ENCODE measurements around the gene PDCD1LG2.
A peak's percentile ranks its signal among the peaks of the same experiment; 100 is the strongest.

The PDCD1LG2 gene

GRCh38 chr9:5553211-5553610 lies 42.9 kb downstream of the PDCD1LG2 start:
- Histone ChIP-seq H3K9ac (ENCODE audit: low read length in 5 of 5) (no peak overlapping the region), H3K27ac (ENCODE audit: low read depth, low read length) (no peak overlapping the region), H3K9me3 (ENCODE audit: control insufficient read depth in 5 of 5, low read length in 5 of 5) (no peaks in the 10 kb centered on the region), H3K4me1 (ENCODE audit: control insufficient read depth in 5 of 5, insufficient read depth in 5 of 5, low read length in 5 of 5) (peaks cover 0 to 22% (median 15%) of the 10 kb centered on the region in 5 donors), H3K36me3 (ENCODE audit: control insufficient read depth in 5 of 5, insufficient read depth in 5 of 5, low read length in 5 of 5) (peaks cover 0 to 3% (median 0%) of the 10 kb centered on the region in 5 donors), H3K27me3 (ENCODE audit: control insufficient read depth in 5 of 5, insufficient read depth in 4 of 5, low read length in 5 of 5) (no peaks in the 10 kb centered on the region), H3K4me3 (ENCODE audit: low read depth in 1 of 5, low read length in 5 of 5) (no peak overlapping the region)

- Histone ChIP-seq H3K4me3 (ENCODE audit: low read depth in 1 of 5, low read length in 5 of 5) (no peak overlapping the region), H3K27me3 (ENCODE audit: control insufficient read depth in 5 of 5, insufficient read depth in 4 of 5, low read length in 5 of 5) (no peaks in the 10 kb centered on the region), H3K9ac (ENCODE audit: low read length in 5 of 5) (no peak overlapping the region), H3K36me3 (ENCODE audit: control insufficient read depth in 5 of 5, insufficient read depth in 5 of 5, low read length in 5 of 5) (peaks cover 0 to 3% (median 0%) of the 10 kb centered on the region in 5 donors), H3K4me1 (ENCODE audit: control insufficient read depth in 5 of 5, insufficient read depth in 5 of 5, low read length in 5 of 5) (peaks cover 0 to 25% (median 17%) of the 10 kb centered on the region in 5 donors), H3K9me3 (ENCODE audit: control insufficient read depth in 5 of 5, low read length in 5 of 5) (no peaks in the 10 kb centered on the region), H3K27ac (ENCODE audit: low read depth, low read length) (no peak overlapping the region)
Observed at GRCh38 chr9:5554254-5554653, 43.9 kb downstream of the PDCD1LG2 start.

GRCh38 chr9:5556101-5556705 lies 45.9 kb downstream of the PDCD1LG2 start:
- Histone ChIP-seq H3K9ac (ENCODE audit: low read length in 5 of 5) (no peak overlapping the region), H3K27me3 (ENCODE audit: control insufficient read depth in 5 of 5, insufficient read depth in 4 of 5, low read length in 5 of 5) (no peaks in the 10 kb centered on the region), H3K4me1 (ENCODE audit: control insufficient read depth in 5 of 5, insufficient read depth in 5 of 5, low read length in 5 of 5) (peaks cover 0 to 22% (median 13%) of the 10 kb centered on the region in 5 donors), H3K9me3 (ENCODE audit: control insufficient read depth in 5 of 5, low read length in 5 of 5) (no peaks in the 10 kb centered on the region), H3K4me3 (ENCODE audit: low read depth in 1 of 5, low read length in 5 of 5) (no peak overlapping the region), H3K27ac (ENCODE audit: low read depth, low read length) (no peak overlapping the region), H3K36me3 (ENCODE audit: control insufficient read depth in 5 of 5, insufficient read depth in 5 of 5, low read length in 5 of 5) (no peaks in the 10 kb centered on the region)

GRCh38 chr9:5557606-5558587 lies 47.6 kb downstream of the PDCD1LG2 start:
- Histone ChIP-seq H3K36me3 (ENCODE audit: control insufficient read depth in 5 of 5, insufficient read depth in 5 of 5, low read length in 5 of 5) (no peaks in the 10 kb centered on the region), H3K27me3 (ENCODE audit: control insufficient read depth in 5 of 5, insufficient read depth in 4 of 5, low read length in 5 of 5) (no peaks in the 10 kb centered on the region), H3K27ac (ENCODE audit: low read depth, low read length) (no peak overlapping the region), H3K9ac (ENCODE audit: low read length in 5 of 5) (no peak overlapping the region), H3K9me3 (ENCODE audit: control insufficient read depth in 5 of 5, low read length in 5 of 5) (no peaks in the 10 kb centered on the region), H3K4me1 (ENCODE audit: control insufficient read depth in 5 of 5, insufficient read depth in 5 of 5, low read length in 5 of 5) (peaks cover 0 to 22% (median 13%) of the 10 kb centered on the region in 5 donors), H3K4me3 (ENCODE audit: low read depth in 1 of 5, low read length in 5 of 5) (peak overlapping the region in 4 of 5 donors; percentile 7 to 20 (median 15))

GRCh38 chr9:5559659-5560058 lies 49.3 kb downstream of the PDCD1LG2 start:
- H3K9ac ChIP-seq (ENCODE audit: low read length in 5 of 5): no peak overlapping the region
- H3K9me3 ChIP-seq (ENCODE audit: control insufficient read depth in 5 of 5, low read length in 5 of 5): no peaks in the 10 kb centered on the region
- H3K4me1 ChIP-seq (ENCODE audit: control insufficient read depth in 5 of 5, insufficient read depth in 5 of 5, low read length in 5 of 5): peaks cover 0 to 22% (median 13%) of the 10 kb centered on the region in 5 donors
- H3K27ac ChIP-seq (ENCODE audit: low read depth, low read length): no peak overlapping the region
- H3K36me3 ChIP-seq (ENCODE audit: control insufficient read depth in 5 of 5, insufficient read depth in 5 of 5, low read length in 5 of 5): peaks cover 0 to 10% (median 0%) of the 10 kb centered on the region in 5 donors
- no peak overlapping the region for H3K4me3 ChIP-seq (ENCODE audit: low read depth in 1 of 5, low read length in 5 of 5)
- H3K27me3 ChIP-seq (ENCODE audit: control insufficient read depth in 5 of 5, insufficient read depth in 4 of 5, low read length in 5 of 5): no peaks in the 10 kb centered on the region

- Histone ChIP-seq H3K4me3 (ENCODE audit: low read depth in 1 of 5, low read length in 5 of 5) (no peak overlapping the region), H3K9me3 (ENCODE audit: control insufficient read depth in 5 of 5, low read length in 5 of 5) (no peaks in the 10 kb centered on the region), H3K27ac (ENCODE audit: low read depth, low read length) (no peak overlapping the region), H3K9ac (ENCODE audit: low read length in 5 of 5) (no peak overlapping the region), H3K36me3 (ENCODE audit: control insufficient read depth in 5 of 5, insufficient read depth in 5 of 5, low read length in 5 of 5) (peaks cover 0 to 11% (median 0%) of the 10 kb centered on the region in 5 donors), H3K4me1 (ENCODE audit: control insufficient read depth in 5 of 5, insufficient read depth in 5 of 5, low read length in 5 of 5) (peaks cover 0 to 22% (median 13%) of the 10 kb centered on the region in 5 donors), H3K27me3 (ENCODE audit: control insufficient read depth in 5 of 5, insufficient read depth in 4 of 5, low read length in 5 of 5) (no peaks in the 10 kb centered on the region)
Observed at GRCh38 chr9:5560443-5561100, 50.2 kb downstream of the PDCD1LG2 start.

- no peak overlapping the region for H3K9ac ChIP-seq (ENCODE audit: low read length in 5 of 5)
- peaks cover 0 to 16% (median 13%) of the 10 kb centered on the region in 5 donors for H3K4me1 ChIP-seq (ENCODE audit: control insufficient read depth in 5 of 5, insufficient read depth in 5 of 5, low read length in 5 of 5)
- no peaks in the 10 kb centered on the region for H3K27me3 ChIP-seq (ENCODE audit: control insufficient read depth in 5 of 5, insufficient read depth in 4 of 5, low read length in 5 of 5)
- peaks cover 0 to 15% (median 0%) of the 10 kb centered on the region in 5 donors for H3K36me3 ChIP-seq (ENCODE audit: control insufficient read depth in 5 of 5, insufficient read depth in 5 of 5, low read length in 5 of 5)
- H3K9me3 ChIP-seq (ENCODE audit: control insufficient read depth in 5 of 5, low read length in 5 of 5): no peaks in the 10 kb centered on the region
- H3K4me3 ChIP-seq (ENCODE audit: low read depth in 1 of 5, low read length in 5 of 5): no peak overlapping the region
- H3K27ac ChIP-seq (ENCODE audit: low read depth, low read length): no peak overlapping the region
Observed at GRCh38 chr9:5561828-5562488, 51.6 kb downstream of the PDCD1LG2 start.

- Histone ChIP-seq H3K4me3 (ENCODE audit: low read depth in 1 of 5, low read length in 5 of 5) (no peak overlapping the region), H3K27me3 (ENCODE audit: control insufficient read depth in 5 of 5, insufficient read depth in 4 of 5, low read length in 5 of 5) (no peaks in the 10 kb centered on the region), H3K9ac (ENCODE audit: low read length in 5 of 5) (no peak overlapping the region), H3K36me3 (ENCODE audit: control insufficient read depth in 5 of 5, insufficient read depth in 5 of 5, low read length in 5 of 5) (peaks cover 0 to 15% (median 0%) of the 10 kb centered on the region in 5 donors), H3K4me1 (ENCODE audit: control insufficient read depth in 5 of 5, insufficient read depth in 5 of 5, low read length in 5 of 5) (peaks cover 0 to 7% (median 5%) of the 10 kb centered on the region in 5 donors), H3K9me3 (ENCODE audit: control insufficient read depth in 5 of 5, low read length in 5 of 5) (no peaks in the 10 kb centered on the region), H3K27ac (ENCODE audit: low read depth, low read length) (no peak overlapping the region)
Observed at GRCh38 chr9:5562806-5563416, 52.6 kb downstream of the PDCD1LG2 start.

GRCh38 chr9:5563417-5563815 lies 53.1 kb downstream of the PDCD1LG2 start:
- H3K27me3 ChIP-seq (ENCODE audit: control insufficient read depth in 5 of 5, insufficient read depth in 4 of 5, low read length in 5 of 5): no peaks in the 10 kb centered on the region
- no peak overlapping the region for H3K27ac ChIP-seq (ENCODE audit: low read depth, low read length)
- H3K4me3 ChIP-seq (ENCODE audit: low read depth in 1 of 5, low read length in 5 of 5): no peak overlapping the region
- peaks cover 0 to 2% (median 0%) of the 10 kb centered on the region in 5 donors for H3K4me1 ChIP-seq (ENCODE audit: control insufficient read depth in 5 of 5, insufficient read depth in 5 of 5, low read length in 5 of 5)
- H3K9ac ChIP-seq (ENCODE audit: low read length in 5 of 5): peak overlapping the region in 1 of 5 donors; percentile 7
- H3K36me3 ChIP-seq (ENCODE audit: control insufficient read depth in 5 of 5, insufficient read depth in 5 of 5, low read length in 5 of 5): peaks cover 0 to 15% (median 0%) of the 10 kb centered on the region in 5 donors
- H3K9me3 ChIP-seq (ENCODE audit: control insufficient read depth in 5 of 5, low read length in 5 of 5): no peaks in the 10 kb centered on the region

Data from subcutaneous abdominal adipose tissue (tissue), 5 donors.